Measurements from ENCODE around the gene WBP1.
"Not testable (repeated sequence)": the region's sequence is repeated elsewhere in the genome, so short reads cannot be mapped to it uniquely, and the experiment has no call there.

The WBP1 gene

GRCh38 chr2:74458132-74458937, at the start of gene WBP1:
Gene WBP1, plus strand, starts transcription at chr2:74458438. Its CDS starts 165 bp downstream, at chr2:74458603.
- peak; percentile 99 for DNase-seq

- no peak for DNase-seq
Measured at GRCh38 chr2:74413001-74413698, 45.1 kb upstream of the WBP1 start.

GRCh38 chr2:74414441-74414840, 43.8 kb upstream of the WBP1 start:
- DNase-seq = no peak

GRCh38 chr2:74414881-74415761, 43.1 kb upstream of the WBP1 start:
- no peak for DNase-seq

GRCh38 chr2:74415762-74416395, 42.4 kb upstream of the WBP1 start:
- DNase-seq = no peak

- no peak for DNase-seq
Measured at GRCh38 chr2:74416778-74417177, 41.5 kb upstream of the WBP1 start.

GRCh38 chr2:74417197-74417596, 41.0 kb upstream of the WBP1 start:
- no peak for DNase-seq

GRCh38 chr2:74417763-74418162, 40.5 kb upstream of the WBP1 start:
- no peak for DNase-seq

- DNase-seq = no peak
Measured at GRCh38 chr2:74418312-74418711, 39.9 kb upstream of the WBP1 start.

GRCh38 chr2:74419345-74419744, 38.9 kb upstream of the WBP1 start:
- DNase-seq = no peak

- no peak for DNase-seq
Measured at GRCh38 chr2:74420006-74420405, 38.2 kb upstream of the WBP1 start.

- DNase-seq = not testable (repeated sequence)
Measured at GRCh38 chr2:74420443-74421103, 37.7 kb upstream of the WBP1 start.

- DNase-seq = peak; percentile 97
Measured at GRCh38 chr2:74421221-74421870, 36.9 kb upstream of the WBP1 start, which contains the start of the genes C2orf81 and WDR54. Gene C2orf81, minus strand, starts transcription at chr2:74421619. Its CDS starts 59 bp downstream, at chr2:74421560. Gene WDR54, plus strand, starts transcription at chr2:74421730. Its CDS starts 424 bp downstream, at chr2:74422154.

GRCh38 chr2:74423231-74424095, 34.8 kb upstream of the WBP1 start:
- no peak for DNase-seq

GRCh38 chr2:74424139-74424992, 33.9 kb upstream of the WBP1 start:
- no peak for DNase-seq

GRCh38 chr2:74424995-74425406, 33.2 kb upstream of the WBP1 start:
- DNase-seq = no peak

GRCh38 chr2:74425523-74425922, 32.7 kb upstream of the WBP1 start:
- DNase-seq = no peak

GRCh38 chr2:74426181-74426758, 32.0 kb upstream of the WBP1 start:
- DNase-seq = no peak

GRCh38 chr2:74427551-74427950, 30.7 kb upstream of the WBP1 start:
- no peak for DNase-seq
